K562 (cell line): ENCODE measurements around the gene AK4. TPM values are rescaled to one million over a fixed set of nuclear protein-coding genes. Genes with fewer than 3 reads are reported as not detected.

Experiments
- ATAC-seq: fragments of 200-7000 bp; cut with Tn5 transposase; 3 replicates; pipeline ENCODE4 v1.9.1; 2020; ENCODE audit warnings: moderate library complexity
- BruUV-seq: library from RNA; stranded (reverse); fragments of 400-500 nt; replicated peaks from 2 replicates; lab custom pipeline; 2021; lab: Mats Ljungman, UMichigan
- CTCF ChIA-PET: fragments of 300-600 bp; formaldehyde crosslinking; extraction: SDS; loops from one replicate; lab custom pipeline; 2021; ENCODE audit warnings: low intra/inter-chr PET ratio; lab: Yijun Ruan, JAX
- POLR2A ChIA-PET: fragments of 300-600, 350-650 bp; sonication (Branson Sonifier 250); formaldehyde crosslinking; extraction: SDS; loops from one replicate; lab custom pipeline; 2021; ENCODE audit warnings: antibody characterized with exemption, inconsistent platforms; lab: Yijun Ruan, JAX
- DNase-seq, 4 experiments: peaks; one replicate each; pipeline versions ENCODE4 v3.0.0 to v3.0.0-alpha.2; 2011 to 2018; ENCODE audit warnings: low spot score in 3 of 4, mixed read lengths in 3 of 4; ENCODE audit errors: extremely low read depth in 1 of 4
- FAIRE-seq: peaks from 2 replicates; lab custom pipeline; 2011; peaks lifted over from hg19 to GRCh38; lab: Jason Lieb, UNC
- H2AFZ ChIP-seq: 2 replicates; pipeline ENCODE4 v1.6.0; 2011; ENCODE audit warnings: low read depth, low read length, control low read depth, inconsistent platforms
- H3K27ac ChIP-seq: fragments of 200-600 bp; 3 replicates; pipeline ENCODE4 v1.8.0; 2011; ENCODE audit warnings: low read depth, mild to moderate bottlenecking, control low read depth, inconsistent platforms, low read length, moderate library complexity, mixed read lengths; ENCODE audit errors: extremely low read depth
- H3K27me3 ChIP-seq, 2 experiments: fragments of 300-600 bp in 1 of 2; 2 replicates in 1 of 2; 3 replicates in 1 of 2; pipeline versions ENCODE4 v1.6.0 to v1.8.0; 2011; ENCODE audit warnings: inconsistent platforms in 2 of 2, low read length in 2 of 2, mild to moderate bottlenecking in 1 of 2, mixed read lengths in 1 of 2, moderate library complexity in 1 of 2; ENCODE audit not compliant: control insufficient read depth in 2 of 2, insufficient read depth in 2 of 2
- H3K36me3 ChIP-seq: fragments of 300-600 bp; 3 replicates; pipeline ENCODE4 v1.8.0; 2011; ENCODE audit warnings: mild to moderate bottlenecking, low read length, inconsistent platforms; ENCODE audit not compliant: control insufficient read depth, insufficient read depth
- H3K4me1 ChIP-seq, 2 experiments: fragments of 200-600 bp in 1 of 2; replicated peaks in 1 of 2; 2 replicates in 1 of 2; 3 replicates in 1 of 2; pipeline versions ENCODE4 v1.5.1 to v1.8.0; 2011; ENCODE audit warnings: inconsistent platforms in 2 of 2, low read length in 2 of 2, mild to moderate bottlenecking in 1 of 2, mixed read lengths in 1 of 2, moderate library complexity in 1 of 2; ENCODE audit not compliant: control insufficient read depth in 2 of 2, insufficient read depth in 2 of 2
- H3K4me2 ChIP-seq: 2 replicates; pipeline ENCODE4 v1.6.1; 2011; ENCODE audit warnings: low read length, control low read depth, inconsistent platforms, mixed read lengths; ENCODE audit not compliant: insufficient read depth
- H3K4me3 ChIP-seq: fragments of 200-600 bp; sonication (generic), shearing (Covaris generic); 2 replicates; pipeline ENCODE4 v1.5.1; 2016; ENCODE audit warnings: control low read depth, inconsistent platforms
- H3K79me2 ChIP-seq: fragments of 200-600 bp; 3 replicates; pipeline ENCODE4 v1.8.0; 2011; ENCODE audit warnings: low read length, inconsistent platforms; ENCODE audit not compliant: control insufficient read depth, insufficient read depth
- H3K9ac ChIP-seq, 2 experiments: 2 replicates each; pipeline versions ENCODE4 v1.6.0 to v1.6.1; 2011; ENCODE audit warnings: low read depth in 2 of 2, low read length in 2 of 2, control low read depth in 1 of 2, inconsistent platforms in 1 of 2, mild to moderate bottlenecking in 1 of 2, mixed read lengths in 1 of 2; ENCODE audit not compliant: insufficient read depth in 1 of 2
- H3K9me1 ChIP-seq: one replicate; pipeline ENCODE4 v1.6.0; 2011; ENCODE audit warnings: inconsistent platforms, mild to moderate bottlenecking, low read length, moderate library complexity; ENCODE audit not compliant: control insufficient read depth, insufficient read depth
- H3K9me3 ChIP-seq: replicated peaks from 2 replicates; pipeline ENCODE4 v1.5.1; 2011; ENCODE audit warnings: low read depth, low read length, inconsistent platforms; ENCODE audit not compliant: control insufficient read depth, insufficient read depth
- H4K20me1 ChIP-seq: replicated peaks from 2 replicates; pipeline ENCODE4 v1.6.1; 2011; ENCODE audit warnings: low read length, inconsistent platforms, mixed read lengths; ENCODE audit not compliant: control insufficient read depth, insufficient read depth
- CEBPG ChIP-seq, 3 experiments: fragments of 200-800 bp in 1 of 3; sonication (Bioruptor generic) in 1 of 3; sonication (generic) in 1 of 3; formaldehyde crosslinking in 1 of 3; IDR thresholded peaks in 2 of 3; conservative IDR thresholded peaks in 1 of 3; 2 replicates each; pipeline versions ENCODE4 v1.6.1 to v1.8.0; 2016 to 2022; ENCODE audit warnings: missing compliant biosample characterization in 2 of 3, missing genetic modification characterization in 2 of 3, mild to moderate bottlenecking in 1 of 3, missing genetic modification reagents in 1 of 3
- CTBP1 ChIP-seq: fragments of 450-650 bp; IDR thresholded peaks from 2 replicates; pipeline ENCODE4 v1.6.1; 2016; ENCODE audit warnings: borderline replicate concordance
- DACH1 ChIP-seq: fragments of 450-650 bp; IDR thresholded peaks from 2 replicates; pipeline ENCODE4 v1.6.1; 2018; ENCODE audit not compliant: partially characterized antibody
- ELF4 ChIP-seq: fragments of 450-650 bp; formaldehyde crosslinking; IDR thresholded peaks from 2 replicates; pipeline ENCODE4 v1.4.0; 2022; ENCODE audit warnings: missing genetic modification characterization
- HNRNPLL ChIP-seq: fragments of 200-400 bp; formaldehyde crosslinking; IDR thresholded peaks from 2 replicates; pipeline ENCODE4 v1.6.1; 2017; ENCODE audit warnings: low read length, low read depth, mild to moderate bottlenecking; ENCODE audit not compliant: poor library complexity, severe bottlenecking
- JUND ChIP-seq, 2 experiments: IDR thresholded peaks; 2 replicates in 1 of 2; 3 replicates in 1 of 2; pipeline ENCODE4 v1.6.1; 2011; ENCODE audit warnings: borderline replicate concordance in 2 of 2, low read depth in 2 of 2, low read length in 2 of 2, improper control_type of control experiment in 1 of 2, missing biosample characterization in 1 of 2, missing genetic modification characterization in 1 of 2, missing genetic modification reagents in 1 of 2
- LCOR ChIP-seq: sonication (generic); formaldehyde crosslinking; IDR thresholded peaks from 2 replicates; pipeline ENCODE4 v1.8.0; 2022; ENCODE audit warnings: mild to moderate bottlenecking, missing genetic modification reagents
- MCM5 ChIP-seq: fragments of 450-650 bp; IDR thresholded peaks from 2 replicates; pipeline ENCODE4 v1.6.1; 2016; ENCODE audit warnings: low read depth
- MECOM ChIP-seq: fragments of 250-450 bp; sonication (Bioruptor Pico); IDR thresholded peaks from 2 replicates; pipeline ENCODE4 v1.8.0; 2022; ENCODE audit warnings: inconsistent platforms
- NBN ChIP-seq: fragments of 450-650 bp; IDR thresholded peaks from 2 replicates; pipeline ENCODE4 v1.6.1; 2016; ENCODE audit warnings: low read depth, mild to moderate bottlenecking
- NR2C2 ChIP-seq, 2 experiments: fragments of 200-800 bp in 1 of 2; sonication (Bioruptor generic) in 1 of 2; sonication (generic) in 1 of 2; formaldehyde crosslinking in 1 of 2; IDR thresholded peaks; 2 replicates each; pipeline versions ENCODE4 v1.6.1 to v1.8.0; 2016 to 2022; ENCODE audit warnings: mild to moderate bottlenecking in 1 of 2, missing compliant biosample characterization in 1 of 2, missing genetic modification characterization in 1 of 2, missing genetic modification reagents in 1 of 2
- SMARCA4 ChIP-seq: fragments of 450-650 bp; IDR thresholded peaks from 2 replicates; pipeline ENCODE4 v1.6.1; 2016
- SPI1 ChIP-seq: IDR thresholded peaks from 2 replicates; pipeline ENCODE4 v1.6.1; 2011; ENCODE audit warnings: low read depth, low read length, control low read depth, borderline replicate concordance
- WHSC1 ChIP-seq: IDR thresholded peaks from one replicate; pipeline ENCODE4 v1.6.1; 2012; ENCODE audit warnings: low read length, control low read depth, inconsistent platforms
- ZFPM2 ChIP-seq: fragments of 250-450 bp; sonication (Bioruptor Pico); IDR thresholded peaks from 2 replicates; pipeline ENCODE4 v1.5.1; 2022; ENCODE audit warnings: mild to moderate bottlenecking
- WGBS: fragments of 100-300 bp; shearing (Covaris generic); methylation state at CpG from one replicate; pipeline ENCODE4 v1.1.6; 2016; ENCODE audit warnings: low coverage, mixed read lengths; ENCODE audit not compliant: insufficient coverage; ENCODE audit errors: missing lambda C conversion rate; 5-methylcytosine and 5-hydroxymethylcytosine counted together
- in situ Hi-C: fragments of 300-500 bp; cut with MboI; formaldehyde crosslinking; loops from 4 replicates; pipeline ENCODE4 v1.15.0; 2018; ENCODE audit warnings: inconsistent platforms, mixed read lengths
- intact Hi-C: fragments of 100-400 bp; cut with micrococcal nuclease; formaldehyde crosslinking; loops from 2 replicates; pipeline ENCODE4 v1.14.2; 2022
- polyA plus RNA-seq, 8 experiments: library from polyadenylated mRNA; depleted of rRNA in 4 of 8; stranded (reverse) in 5 of 8; unstranded in 3 of 8; fragments of >200 nt; fragmentation: Nextera tagmentation in 2 of 8; fragmentation: Illumina TruSeq in 1 of 8; extraction: Ambion mirVana in 2 of 8; extraction: Trizol in 1 of 8; gene quantifications; 2 replicates each; pipeline versions ENCODE4 v1.2.1 to v1.2.3, GENCODE V29; 2011 to 2014; ENCODE audit warnings: inconsistent platforms in 1 of 8, missing spikeins in 1 of 8
- total RNA-seq, 7 experiments: library from RNA; depleted of rRNA in 6 of 7; stranded (reverse); fragments of >200 nt in 6 of 7; fragmentation: Illumina TruSeq in 2 of 7; extraction: Trizol in 2 of 7; gene quantifications; 2 replicates each; pipeline versions ENCODE4 v1.2.1 to v1.2.3, GENCODE V29; 2011 to 2021; ENCODE audit warnings: low replicate concordance in 1 of 7
- TF ChIP-seq, protein P1 (sequence below): fragments of 250-450 bp; sonication (Bioruptor Pico); IDR thresholded peaks from 2 replicates; pipeline ENCODE4 v1.4.0; 2020
- TF ChIP-seq, protein P2 (sequence below): fragments of 250-450 bp; sonication (Bioruptor Pico); IDR thresholded peaks from 2 replicates; pipeline ENCODE4 v1.5.0; 2020; ENCODE audit warnings: mild to moderate bottlenecking
- TF ChIP-seq, protein P3 (sequence below): fragments of 450-650 bp; IDR thresholded peaks from one replicate; pipeline ENCODE4 v1.6.1; 2018; ENCODE audit warnings: mild to moderate bottlenecking, moderate library complexity; ENCODE audit not compliant: partially characterized antibody

AK4 gene
- total and polyA plus RNA-seq, 9 of the 15 experiments (the other 6 are each of a cell fraction or from before 2014, with no cell fraction given) = 10.4 to 96.6 (median 21.5) TPM

DNA sequence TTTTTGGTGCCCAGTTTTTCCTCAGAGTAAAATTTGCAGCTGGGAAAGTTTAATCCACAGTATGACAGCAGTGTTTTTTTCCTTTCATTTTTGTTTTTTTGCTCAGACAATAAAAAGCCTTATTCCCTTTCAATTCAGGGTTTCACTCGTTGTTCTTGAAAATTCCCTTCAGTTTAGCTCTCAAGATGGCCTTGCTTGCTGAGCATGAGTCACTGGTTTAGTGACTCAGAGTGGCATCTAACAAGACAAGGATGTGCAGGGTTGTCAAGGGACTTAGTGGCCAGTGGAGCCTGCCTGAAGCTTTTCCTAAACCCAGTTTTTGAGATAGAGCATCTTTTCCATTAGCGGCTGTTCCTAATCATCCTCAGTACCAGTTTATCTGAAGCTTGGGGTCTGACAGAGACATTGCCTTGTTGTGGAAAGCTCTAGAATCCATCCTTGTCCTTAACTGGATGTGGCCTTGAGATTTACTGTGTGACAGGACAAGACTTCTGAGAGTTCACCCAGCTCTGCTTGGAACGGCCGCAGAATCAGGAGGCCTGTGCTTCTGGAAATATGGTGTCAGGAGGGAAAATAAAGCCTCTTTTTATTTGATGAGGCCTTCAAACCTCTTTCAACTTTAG, 113.0 kb downstream of the AK4 start:
- no peak overlapping the region for H2AFZ ChIP-seq
- ChIA-PET CTCF (no interaction called here), POLR2A (interaction anchor here (0.6 to 1.2 kb wide), 3 partner anchors 11 to 17 kb away, joined by 3 to 5 read pairs (median 3); no protein-coding TSS in a partner anchor)
- no peak overlapping the region for H3K4me3 ChIP-seq
- no peaks in the 10 kb centered on the region for H3K9me3 ChIP-seq
- no peaks in the 10 kb centered on the region for H3K27me3 ChIP-seq
- H4K20me1 ChIP-seq = 0 out of 2 replicates have a peak, but pooled peaks cover 20% of the 10 kb centered on the region
- ATAC-seq = peak; percentile 62
- peak; percentile 39 to 70 (median 52) for DNase-seq
- H3K9me1 ChIP-seq = no peaks in the 10 kb centered on the region
- peak overlapping the region; percentile 35; the same call in 1 of the 3 replicates for H3K27ac ChIP-seq
- peak overlapping the region in 1 of 2 experiments; percentile 49; a peak in 1 of 4 replicates for H3K9ac ChIP-seq
- in situ Hi-C loops = no loop called here
- 65% methylated on average over 4 of the region's 4 CpGs for WGBS
- BruUV-seq = no TSS peak
- H3K4me2 ChIP-seq = no peak overlapping the region
- peaks cover 14 to 37% of the 10 kb centered on the region in 2 experiments for H3K4me1 ChIP-seq
- peak; percentile 92 for FAIRE-seq
- peaks cover 100% of the 10 kb centered on the region for H3K79me2 ChIP-seq
- intact Hi-C loops = no loop called here
- H3K36me3 ChIP-seq = peaks cover 62% of the 10 kb centered on the region
- TF ChIP-seq DACH1 (no peak), NBN (no peak), CTBP1 (0 out of 2 replicates have a peak, but pooled peaks have one; percentile 22), LCOR (0 out of 2 replicates have a peak, but pooled peaks have one; percentile 50), JUND (IDR thresholded peaks at IDR 0.05; ENCODE audit: borderline replicate concordance, low read depth, low read length) (peak; percentile 93), JUND (tag; IDR thresholded peaks at IDR 0.05; ENCODE audit: borderline replicate concordance, low read depth, low read length) (peak; percentile 87), SMARCA4 (peak; percentile 68; the same call in 1 of the 2 replicates), WHSC1 (peak; percentile 63), NR2C2 (CRISPR knock-in tag; IDR thresholded peaks at IDR 0.05) (no peak), NR2C2 (tag; IDR thresholded peaks at IDR 0.05) (no peak), MECOM (CRISPR knock-in tag) (no peak), CEBPG (CRISPR knock-in tag; IDR thresholded peaks at IDR 0.05) (no peak), CEBPG (tag; conservative IDR thresholded peaks at IDR 0.05 in 1 of 2, IDR thresholded peaks at IDR 0.05 in 1 of 2) (no peak), ELF4 (CRISPR knock-in tag) (no peak), MCM5 (no peak), ZFPM2 (CRISPR knock-in tag) (no peak), SPI1 (no peak), HNRNPLL (no peak)
- TF ChIP-seq, protein P1, sequence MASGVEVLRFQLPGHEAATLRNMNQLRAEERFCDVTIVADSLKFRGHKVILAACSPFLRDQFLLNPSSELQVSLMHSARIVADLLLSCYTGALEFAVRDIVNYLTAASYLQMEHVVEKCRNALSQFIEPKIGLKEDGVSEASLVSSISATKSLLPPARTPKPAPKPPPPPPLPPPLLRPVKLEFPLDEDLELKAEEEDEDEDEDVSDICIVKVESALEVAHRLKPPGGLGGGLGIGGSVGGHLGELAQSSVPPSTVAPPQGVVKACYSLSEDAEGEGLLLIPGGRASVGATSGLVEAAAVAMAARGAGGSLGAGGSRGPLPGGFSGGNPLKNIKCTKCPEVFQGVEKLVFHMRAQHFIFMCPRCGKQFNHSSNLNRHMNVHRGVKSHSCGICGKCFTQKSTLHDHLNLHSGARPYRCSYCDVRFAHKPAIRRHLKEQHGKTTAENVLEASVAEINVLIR (CRISPR knock-in tag) = no peak
- TF ChIP-seq, protein P2, sequence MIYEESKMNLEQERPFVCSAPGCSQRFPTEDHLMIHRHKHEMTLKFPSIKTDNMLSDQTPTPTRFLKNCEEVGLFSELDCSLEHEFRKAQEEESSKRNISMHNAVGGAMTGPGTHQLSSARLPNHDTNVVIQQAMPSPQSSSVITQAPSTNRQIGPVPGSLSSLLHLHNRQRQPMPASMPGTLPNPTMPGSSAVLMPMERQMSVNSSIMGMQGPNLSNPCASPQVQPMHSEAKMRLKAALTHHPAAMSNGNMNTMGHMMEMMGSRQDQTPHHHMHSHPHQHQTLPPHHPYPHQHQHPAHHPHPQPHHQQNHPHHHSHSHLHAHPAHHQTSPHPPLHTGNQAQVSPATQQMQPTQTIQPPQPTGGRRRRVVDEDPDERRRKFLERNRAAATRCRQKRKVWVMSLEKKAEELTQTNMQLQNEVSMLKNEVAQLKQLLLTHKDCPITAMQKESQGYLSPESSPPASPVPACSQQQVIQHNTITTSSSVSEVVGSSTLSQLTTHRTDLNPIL (CRISPR knock-in tag) = no peak
- TF ChIP-seq, protein P3, sequence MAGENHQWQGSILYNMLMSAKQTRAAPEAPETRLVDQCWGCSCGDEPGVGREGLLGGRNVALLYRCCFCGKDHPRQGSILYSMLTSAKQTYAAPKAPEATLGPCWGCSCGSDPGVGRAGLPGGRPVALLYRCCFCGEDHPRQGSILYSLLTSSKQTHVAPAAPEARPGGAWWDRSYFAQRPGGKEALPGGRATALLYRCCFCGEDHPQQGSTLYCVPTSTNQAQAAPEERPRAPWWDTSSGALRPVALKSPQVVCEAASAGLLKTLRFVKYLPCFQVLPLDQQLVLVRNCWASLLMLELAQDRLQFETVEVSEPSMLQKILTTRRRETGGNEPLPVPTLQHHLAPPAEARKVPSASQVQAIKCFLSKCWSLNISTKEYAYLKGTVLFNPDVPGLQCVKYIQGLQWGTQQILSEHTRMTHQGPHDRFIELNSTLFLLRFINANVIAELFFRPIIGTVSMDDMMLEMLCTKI = no peak
